Measurements from ENCODE around the gene RPL39.

DNA sequence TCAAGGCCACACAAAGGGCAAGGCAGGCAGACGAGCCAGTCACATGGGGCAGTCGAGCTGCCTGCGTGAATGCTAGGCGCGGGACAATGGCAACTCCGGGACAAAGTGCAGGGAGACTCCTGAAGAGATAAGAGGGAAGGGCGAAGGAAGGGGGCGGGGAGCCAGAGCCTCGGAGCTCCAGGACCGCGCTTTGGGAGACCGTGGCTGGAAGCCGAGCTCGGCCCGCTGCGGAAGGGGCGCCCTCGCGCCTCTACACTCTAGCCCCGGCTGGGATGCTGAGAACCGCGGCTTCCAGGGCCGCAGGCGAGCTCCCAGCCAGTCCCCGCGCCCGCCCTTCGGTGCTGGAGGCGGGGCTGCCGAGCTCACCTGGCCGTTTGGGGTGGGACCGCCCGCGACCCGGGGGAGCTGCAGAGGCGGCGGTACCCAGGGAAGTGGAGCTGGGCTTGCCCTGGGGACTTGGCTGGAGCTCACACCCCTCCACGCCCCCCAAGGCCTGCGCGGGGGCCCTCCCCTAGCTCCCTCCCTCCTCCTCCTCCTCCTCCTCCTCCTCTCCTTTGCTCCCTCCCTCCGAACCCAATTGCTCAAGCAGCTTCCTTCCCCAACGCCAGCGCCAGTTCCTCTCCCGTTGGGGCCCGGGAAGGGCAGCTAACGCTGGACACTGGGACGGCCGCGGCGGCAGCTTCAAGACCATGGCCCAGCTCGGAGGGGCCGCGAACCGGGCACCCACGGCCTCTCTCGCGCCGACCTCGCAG lies 33.3 kb downstream of the RPL39 start, which contains the start of gene SOWAHD:
- TF ChIP-seq, protein P1, sequence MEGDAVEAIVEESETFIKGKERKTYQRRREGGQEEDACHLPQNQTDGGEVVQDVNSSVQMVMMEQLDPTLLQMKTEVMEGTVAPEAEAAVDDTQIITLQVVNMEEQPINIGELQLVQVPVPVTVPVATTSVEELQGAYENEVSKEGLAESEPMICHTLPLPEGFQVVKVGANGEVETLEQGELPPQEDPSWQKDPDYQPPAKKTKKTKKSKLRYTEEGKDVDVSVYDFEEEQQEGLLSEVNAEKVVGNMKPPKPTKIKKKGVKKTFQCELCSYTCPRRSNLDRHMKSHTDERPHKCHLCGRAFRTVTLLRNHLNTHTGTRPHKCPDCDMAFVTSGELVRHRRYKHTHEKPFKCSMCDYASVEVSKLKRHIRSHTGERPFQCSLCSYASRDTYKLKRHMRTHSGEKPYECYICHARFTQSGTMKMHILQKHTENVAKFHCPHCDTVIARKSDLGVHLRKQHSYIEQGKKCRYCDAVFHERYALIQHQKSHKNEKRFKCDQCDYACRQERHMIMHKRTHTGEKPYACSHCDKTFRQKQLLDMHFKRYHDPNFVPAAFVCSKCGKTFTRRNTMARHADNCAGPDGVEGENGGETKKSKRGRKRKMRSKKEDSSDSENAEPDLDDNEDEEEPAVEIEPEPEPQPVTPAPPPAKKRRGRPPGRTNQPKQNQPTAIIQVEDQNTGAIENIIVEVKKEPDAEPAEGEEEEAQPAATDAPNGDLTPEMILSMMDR (IDR thresholded peaks at IDR 0.05; ENCODE audit: low read depth, low read length) = no peak
- no peak for TF ChIP-seq EZH2phosphoT487 (IDR thresholded peaks at IDR 0.05; ENCODE audit: low read depth)

All from OCI-LY3 (cell line).